ENCODE measurements around the gene HOXA9.

HOXA9 gene

GRCh38 chr7:27112955-27113949 is 52.1 kb downstream of the HOXA9 start (continued):
- TF ChIP-seq ZNF629 (tag by site-specific recombination; IDR thresholded peaks at IDR 0.05) (0 out of 2 replicates have a peak, but pooled peaks have one; percentile 25), ZNF10 (tag by site-specific recombination; IDR thresholded peaks at IDR 0.05) (no peak), ZNF391 (tag by site-specific recombination; IDR thresholded peaks at IDR 0.05; ENCODE audit: borderline replicate concordance, low read depth) (peak; percentile 54; the same call in 1 of the 2 replicates), ZNF248 (tag by site-specific recombination; IDR thresholded peaks at IDR 0.05) (no peak), ZNF544 (tag by site-specific recombination; IDR thresholded peaks at IDR 0.05) (no peak), ZNF214 (tag by site-specific recombination; IDR thresholded peaks at IDR 0.05; ENCODE audit: borderline replicate concordance) (no peak), ZNF621 (tag by site-specific recombination; IDR thresholded peaks at IDR 0.05) (no peak), KLF16 (tag by site-specific recombination; IDR thresholded peaks at IDR 0.05) (0 out of 2 replicates have a peak, but pooled peaks have one; percentile 23), ZNF776 (tag by site-specific recombination; IDR thresholded peaks at IDR 0.05; ENCODE audit: borderline replicate concordance) (no peak), ZNF704 (tag by site-specific recombination; IDR thresholded peaks at IDR 0.05) (no peak), ZNF549 (tag by site-specific recombination; IDR thresholded peaks at IDR 0.05) (no peak), ZNF324 (tag by site-specific recombination; IDR thresholded peaks at IDR 0.05) (no peak), ZNF701 (tag by site-specific recombination; IDR thresholded peaks at IDR 0.05) (no peak), ZNF112 (tag by site-specific recombination; IDR thresholded peaks at IDR 0.05) (no peak), ZNF302 (tag by site-specific recombination; IDR thresholded peaks at IDR 0.05; ENCODE audit: low read depth) (no peak), SP7 (tag by site-specific recombination; IDR thresholded peaks at IDR 0.05) (peak; percentile 78), ZNF362 (tag by site-specific recombination; IDR thresholded peaks at IDR 0.05) (no peak), ZNF133 (tag by site-specific recombination; IDR thresholded peaks at IDR 0.05) (no peak), ZNF555 (tag by site-specific recombination; conservative IDR thresholded peaks at IDR 0.05) (no peak), ZNF366 (tag by site-specific recombination; conservative IDR thresholded peaks at IDR 0.05) (peak; percentile 60; the same call in 1 of the 2 replicates), ZBTB1 (tag by site-specific recombination; IDR thresholded peaks at IDR 0.05) (no peak), ZNF777 (tag by site-specific recombination; IDR thresholded peaks at IDR 0.05; ENCODE audit: borderline replicate concordance) (no peak), ZNF121 (tag by site-specific recombination; IDR thresholded peaks at IDR 0.05) (no peak), ZNF423 (tag by site-specific recombination; IDR thresholded peaks at IDR 0.05) (no peak), ZNF768 (tag by site-specific recombination; IDR thresholded peaks at IDR 0.05) (no peak), ZNF174 (tag by site-specific recombination; IDR thresholded peaks at IDR 0.05) (no peak), ZBTB17 (tag by site-specific recombination; IDR thresholded peaks at IDR 0.05) (no peak), ZNF639 (tag by site-specific recombination; IDR thresholded peaks at IDR 0.05) (no peak), ZEB2 (tag by site-specific recombination; IDR thresholded peaks at IDR 0.05) (peak; percentile 59)
- TF ChIP-seq, protein P1, sequence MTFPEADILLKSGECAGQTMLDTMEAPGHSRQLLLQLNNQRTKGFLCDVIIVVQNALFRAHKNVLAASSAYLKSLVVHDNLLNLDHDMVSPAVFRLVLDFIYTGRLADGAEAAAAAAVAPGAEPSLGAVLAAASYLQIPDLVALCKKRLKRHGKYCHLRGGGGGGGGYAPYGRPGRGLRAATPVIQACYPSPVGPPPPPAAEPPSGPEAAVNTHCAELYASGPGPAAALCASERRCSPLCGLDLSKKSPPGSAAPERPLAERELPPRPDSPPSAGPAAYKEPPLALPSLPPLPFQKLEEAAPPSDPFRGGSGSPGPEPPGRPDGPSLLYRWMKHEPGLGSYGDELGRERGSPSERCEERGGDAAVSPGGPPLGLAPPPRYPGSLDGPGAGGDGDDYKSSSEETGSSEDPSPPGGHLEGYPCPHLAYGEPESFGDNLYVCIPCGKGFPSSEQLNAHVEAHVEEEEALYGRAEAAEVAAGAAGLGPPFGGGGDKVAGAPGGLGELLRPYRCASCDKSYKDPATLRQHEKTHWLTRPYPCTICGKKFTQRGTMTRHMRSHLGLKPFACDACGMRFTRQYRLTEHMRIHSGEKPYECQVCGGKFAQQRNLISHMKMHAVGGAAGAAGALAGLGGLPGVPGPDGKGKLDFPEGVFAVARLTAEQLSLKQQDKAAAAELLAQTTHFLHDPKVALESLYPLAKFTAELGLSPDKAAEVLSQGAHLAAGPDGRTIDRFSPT (tag by site-specific recombination; IDR thresholded peaks at IDR 0.05): no peak
- TF ChIP-seq, protein P2, sequence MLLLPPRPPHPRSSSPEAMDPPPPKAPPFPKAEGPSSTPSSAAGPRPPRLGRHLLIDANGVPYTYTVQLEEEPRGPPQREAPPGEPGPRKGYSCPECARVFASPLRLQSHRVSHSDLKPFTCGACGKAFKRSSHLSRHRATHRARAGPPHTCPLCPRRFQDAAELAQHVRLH (tag by site-specific recombination; IDR thresholded peaks at IDR 0.05): no peak
- TF ChIP-seq, protein P3, sequence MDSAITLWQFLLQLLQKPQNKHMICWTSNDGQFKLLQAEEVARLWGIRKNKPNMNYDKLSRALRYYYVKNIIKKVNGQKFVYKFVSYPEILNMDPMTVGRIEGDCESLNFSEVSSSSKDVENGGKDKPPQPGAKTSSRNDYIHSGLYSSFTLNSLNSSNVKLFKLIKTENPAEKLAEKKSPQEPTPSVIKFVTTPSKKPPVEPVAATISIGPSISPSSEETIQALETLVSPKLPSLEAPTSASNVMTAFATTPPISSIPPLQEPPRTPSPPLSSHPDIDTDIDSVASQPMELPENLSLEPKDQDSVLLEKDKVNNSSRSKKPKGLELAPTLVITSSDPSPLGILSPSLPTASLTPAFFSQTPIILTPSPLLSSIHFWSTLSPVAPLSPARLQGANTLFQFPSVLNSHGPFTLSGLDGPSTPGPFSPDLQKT (IDR thresholded peaks at IDR 0.05; ENCODE audit: borderline replicate concordance, low read depth, low read length): no peak
